Rectal smooth muscle tissue (tissue), 1 donor: Measurements from ENCODE around the gene FMNL2.
"Not testable (repeated sequence)": the region's sequence is repeated elsewhere in the genome, so short reads cannot be mapped to it uniquely, and the experiment has no call there.

Source experiments
- H3K27ac ChIP-seq: one replicate; pipeline ENCODE4 v1.7.0; 2013; ENCODE audit warnings: low read depth, low read length, inconsistent platforms
- H3K27me3 ChIP-seq: one replicate; pipeline ENCODE4 v1.7.0; 2013; ENCODE audit warnings: low read length; ENCODE audit not compliant: control insufficient read depth, insufficient read depth
- H3K36me3 ChIP-seq: one replicate; pipeline ENCODE4 v1.7.0; 2013; ENCODE audit warnings: low read length; ENCODE audit not compliant: control insufficient read depth, insufficient read depth
- H3K4me1 ChIP-seq: one replicate; pipeline ENCODE4 v1.7.0; 2013; ENCODE audit warnings: low read length; ENCODE audit not compliant: control insufficient read depth, insufficient read depth
- H3K4me3 ChIP-seq: one replicate; pipeline ENCODE4 v1.7.0; 2013; ENCODE audit warnings: low read length
- H3K9ac ChIP-seq: one replicate; pipeline ENCODE4 v1.7.0; 2013; ENCODE audit warnings: low read length

Gene FMNL2

DNA sequence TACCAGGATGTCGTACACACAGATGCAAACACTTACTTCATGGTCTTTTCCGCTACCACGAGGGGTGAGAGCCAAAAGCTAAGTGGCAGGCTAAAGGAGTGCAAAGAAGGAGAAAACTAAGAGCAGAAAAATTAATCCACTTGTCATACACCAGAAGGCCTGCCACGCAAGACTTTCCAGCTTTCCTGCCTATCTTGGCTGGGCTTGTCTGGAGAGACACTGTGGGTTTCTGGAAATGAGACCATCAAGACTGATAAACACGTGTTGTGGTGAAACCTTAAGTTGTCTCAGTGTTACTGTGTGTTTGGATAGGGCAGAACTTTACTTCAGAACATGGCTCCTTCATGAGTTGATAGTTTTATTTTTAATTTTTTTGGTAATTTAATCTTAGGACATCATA, 175.6 kb downstream of the FMNL2 start:
- H3K9ac ChIP-seq = no peak overlapping the region
- no peak overlapping the region for H3K27ac ChIP-seq

GRCh38 chr2:152511981-152512380, 177.0 kb downstream of the FMNL2 start:
- Histone ChIP-seq H3K4me3 (no peak overlapping the region), H3K9ac (no peak overlapping the region), H3K36me3 (no peaks in the 10 kb centered on the region), H3K27ac (no peak overlapping the region), H3K4me1 (no peaks in the 10 kb centered on the region), H3K27me3 (no peaks in the 10 kb centered on the region)

More for the DNA sequence above, 175.6 kb downstream of the FMNL2 start:
- H3K4me1 ChIP-seq = no peaks in the 10 kb centered on the region
- H3K36me3 ChIP-seq = no peaks in the 10 kb centered on the region
- H3K27me3 ChIP-seq = no peaks in the 10 kb centered on the region
- H3K4me3 ChIP-seq = no peak overlapping the region

GRCh38 chr2:152513029-152513428, 178.1 kb downstream of the FMNL2 start:
- Histone ChIP-seq H3K4me3 (no peak overlapping the region), H3K27ac (no peak overlapping the region), H3K4me1 (no peaks in the 10 kb centered on the region), H3K9ac (no peak overlapping the region), H3K27me3 (no peaks in the 10 kb centered on the region), H3K36me3 (no peaks in the 10 kb centered on the region)

DNA sequence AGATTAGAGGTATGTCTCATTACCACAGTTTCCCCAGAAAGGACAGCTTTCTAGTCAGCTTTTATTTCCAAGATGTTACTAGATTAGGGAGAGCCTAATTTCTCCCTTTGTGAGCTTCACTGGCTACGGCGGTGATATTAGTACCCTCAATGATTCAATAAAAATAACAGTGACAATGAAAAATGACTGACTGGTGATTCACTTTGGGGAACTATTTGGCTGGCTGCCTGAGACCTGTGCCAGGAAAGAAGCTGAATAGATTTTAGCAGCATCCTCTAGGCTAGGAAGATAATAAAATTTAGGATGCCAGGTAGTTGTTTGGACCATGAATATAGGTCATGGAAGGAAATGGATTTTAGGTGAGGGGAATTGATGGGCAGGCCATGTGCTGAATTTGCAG, 178.7 kb downstream of the FMNL2 start:
- Histone ChIP-seq H3K4me1 (no peaks in the 10 kb centered on the region), H3K27ac (no peak overlapping the region), H3K36me3 (no peaks in the 10 kb centered on the region)

GRCh38 chr2:152518034-152518433, 183.1 kb downstream of the FMNL2 start:
- no peak overlapping the region for H3K4me3 ChIP-seq
- no peak overlapping the region for H3K9ac ChIP-seq
- no peak overlapping the region for H3K27ac ChIP-seq
- H3K4me1 ChIP-seq = no peaks in the 10 kb centered on the region
- no peaks in the 10 kb centered on the region for H3K27me3 ChIP-seq
- no peaks in the 10 kb centered on the region for H3K36me3 ChIP-seq

More for the DNA sequence above, 178.7 kb downstream of the FMNL2 start:
- Histone ChIP-seq H3K27me3 (no peaks in the 10 kb centered on the region), H3K9ac (no peak overlapping the region), H3K4me3 (no peak overlapping the region)

- Histone ChIP-seq H3K27me3 (no peaks in the 10 kb centered on the region), H3K27ac (no peak overlapping the region), H3K4me1 (no peaks in the 10 kb centered on the region), H3K4me3 (no peak overlapping the region), H3K9ac (no peak overlapping the region), H3K36me3 (no peaks in the 10 kb centered on the region)
These were observed 183.9 kb downstream of the FMNL2 start for GRCh38 chr2:152518641-152519580.

DNA sequence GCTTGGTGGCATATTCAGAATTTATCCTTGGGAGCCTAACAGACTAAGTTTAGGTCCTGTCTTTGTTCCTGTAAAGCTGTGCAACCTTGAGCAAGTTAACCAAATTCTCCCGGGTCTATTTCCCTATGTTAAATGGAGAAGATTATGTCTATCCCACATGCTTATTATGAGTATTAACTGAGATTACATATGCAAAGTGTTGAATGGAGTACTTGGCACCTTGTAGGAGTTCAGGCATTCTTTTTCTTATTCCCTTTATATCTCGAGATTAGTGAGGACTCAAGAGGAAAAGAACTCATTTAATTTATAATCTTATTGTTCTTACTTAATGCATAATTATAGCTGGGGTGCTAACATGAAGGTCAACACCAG, 184.6 kb downstream of the FMNL2 start:
- Histone ChIP-seq H3K9ac (no peak overlapping the region), H3K36me3 (no peaks in the 10 kb centered on the region), H3K27me3 (no peaks in the 10 kb centered on the region), H3K4me3 (no peak overlapping the region), H3K27ac (no peak overlapping the region), H3K4me1 (no peaks in the 10 kb centered on the region)

- Histone ChIP-seq H3K9ac (no peak overlapping the region), H3K27ac (no peak overlapping the region), H3K36me3 (no peaks in the 10 kb centered on the region), H3K27me3 (no peaks in the 10 kb centered on the region), H3K4me1 (no peaks in the 10 kb centered on the region), H3K4me3 (no peak overlapping the region)
These were observed 185.8 kb downstream of the FMNL2 start for GRCh38 chr2:152520759-152521158.

GRCh38 chr2:152522446-152522845, 187.5 kb downstream of the FMNL2 start:
- H3K9ac ChIP-seq, H3K36me3 ChIP-seq: not testable (repeated sequence)

GRCh38 chr2:152523091-152523490, 188.1 kb downstream of the FMNL2 start:
- Histone ChIP-seq H3K4me1 (no peaks in the 10 kb centered on the region), H3K27ac (no peak overlapping the region), H3K27me3 (no peaks in the 10 kb centered on the region), H3K36me3 (no peaks in the 10 kb centered on the region), H3K4me3 (no peak overlapping the region), H3K9ac (no peak overlapping the region)

More at GRCh38 chr2:152522446-152522845, 187.5 kb downstream of the FMNL2 start:
- not testable (repeated sequence) for H3K4me1 ChIP-seq, H3K4me3 ChIP-seq, H3K27me3 ChIP-seq, H3K27ac ChIP-seq

GRCh38 chr2:152525277-152525838, 190.4 kb downstream of the FMNL2 start:
- H3K4me3 ChIP-seq = no peak overlapping the region
- H3K36me3 ChIP-seq = no peaks in the 10 kb centered on the region
- H3K9ac ChIP-seq = no peak overlapping the region
- H3K27ac ChIP-seq = no peak overlapping the region
- no peaks in the 10 kb centered on the region for H3K4me1 ChIP-seq
- H3K27me3 ChIP-seq = no peaks in the 10 kb centered on the region

DNA sequence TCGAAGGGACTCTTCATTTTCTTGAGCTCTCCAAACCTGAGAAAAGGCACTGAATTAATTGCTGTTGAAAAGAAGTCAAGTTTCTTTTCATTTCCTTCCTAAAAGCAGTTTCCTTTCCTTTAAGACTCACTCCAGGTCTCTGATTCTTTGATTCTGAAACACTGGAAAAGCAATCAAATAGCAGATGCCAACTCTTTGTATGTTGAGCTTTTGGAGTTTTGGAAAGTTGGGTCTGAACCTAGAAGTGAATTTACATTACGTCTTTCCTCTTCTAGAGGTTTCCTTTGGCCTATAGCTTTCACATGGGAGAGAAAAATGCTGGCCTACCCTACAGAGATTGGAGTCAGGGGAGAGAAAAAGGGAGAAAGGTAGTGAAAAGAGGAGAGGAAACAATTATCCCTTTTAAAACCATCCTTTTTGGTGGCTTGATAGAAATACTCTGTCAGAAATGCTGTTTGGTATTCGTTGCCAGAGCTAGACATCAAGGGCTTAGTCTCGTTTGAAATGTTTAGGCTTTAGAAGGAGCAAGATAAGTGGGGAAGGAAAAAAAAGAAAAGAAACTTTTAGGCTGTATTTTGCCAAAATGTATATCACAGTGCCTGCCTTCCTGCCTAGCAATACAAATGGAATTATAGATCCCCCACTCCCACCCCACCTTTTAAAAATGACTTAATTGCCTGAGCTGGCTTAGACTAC, 194.6 kb downstream of the FMNL2 start:
- Histone ChIP-seq H3K9ac (no peak overlapping the region), H3K27ac (no peak overlapping the region), H3K27me3 (no peaks in the 10 kb centered on the region), H3K4me3 (no peak overlapping the region), H3K36me3 (no peaks in the 10 kb centered on the region), H3K4me1 (no peaks in the 10 kb centered on the region)
